HT-29 (cell line): ENCODE measurements around the gene RPS6KA2. TPM values are rescaled to one million over a fixed set of nuclear protein-coding genes. Genes with fewer than 3 reads are reported as not detected.

Experiments used
- DNase-seq: peaks from one replicate; pipeline ENCODE4 v3.0.0-alpha.2; 2015; ENCODE audit warnings: low spot score
- total RNA-seq: library from RNA; depleted of rRNA; stranded (reverse); fragments of >200 nt; shearing (Covaris generic); gene quantifications from 2 replicates; pipeline ENCODE4 v1.2.3, GENCODE V29; 2014

Gene RPS6KA2
- total RNA-seq, 1 experiment from 2014 or later, result 3.4 TPM

- no peak for DNase-seq
These were observed 138.9 kb downstream of the RPS6KA2 start for GRCh38 chr6:166488076-166488685.

GRCh38 chr6:166487148-166487547, 139.9 kb downstream of the RPS6KA2 start:
- no peak for DNase-seq

- no peak for DNase-seq
These were observed 140.5 kb downstream of the RPS6KA2 start for GRCh38 chr6:166486536-166486880.

GRCh38 chr6:166485651-166486535, 141.2 kb downstream of the RPS6KA2 start:
- DNase-seq, result no peak

- DNase-seq, result no peak
These were observed 142.2 kb downstream of the RPS6KA2 start for GRCh38 chr6:166484863-166485262.

GRCh38 chr6:166483573-166484250, 143.3 kb downstream of the RPS6KA2 start:
- no peak for DNase-seq

GRCh38 chr6:166483026-166483425, 144.0 kb downstream of the RPS6KA2 start:
- no peak for DNase-seq

- DNase-seq, result no peak
These were observed 148.1 kb downstream of the RPS6KA2 start for GRCh38 chr6:166478782-166479592.

GRCh38 chr6:166477647-166478365, 149.2 kb downstream of the RPS6KA2 start:
- DNase-seq, result no peak

- DNase-seq, result no peak
These were observed 150.3 kb downstream of the RPS6KA2 start for GRCh38 chr6:166476634-166477215.

GRCh38 chr6:166476061-166476591, 150.9 kb downstream of the RPS6KA2 start:
- no peak for DNase-seq

GRCh38 chr6:166474721-166475565, 152.1 kb downstream of the RPS6KA2 start:
- DNase-seq, result no peak

- DNase-seq, result no peak
These were observed 153.0 kb downstream of the RPS6KA2 start for GRCh38 chr6:166473886-166474571.

- DNase-seq, result no peak
These were observed 154.4 kb downstream of the RPS6KA2 start for GRCh38 chr6:166472636-166473035.

GRCh38 chr6:166471797-166472260, 155.2 kb downstream of the RPS6KA2 start:
- DNase-seq, result no peak

- no peak for DNase-seq
These were observed 156.1 kb downstream of the RPS6KA2 start for GRCh38 chr6:166470863-166471410.

- DNase-seq, result no peak
These were observed 156.8 kb downstream of the RPS6KA2 start for GRCh38 chr6:166470029-166470862.
